GM13976 (cell line): ENCODE results near the gene ETV3L.

Experiments used
- DNase-seq: peaks from one replicate; pipeline ENCODE4 v3.0.0; 2012; ENCODE audit warnings: low spot score
- CTCF ChIP-seq: IDR thresholded peaks from 2 replicates; pipeline ENCODE4 v1.5.1; 2012; ENCODE audit warnings: borderline replicate concordance, mild to moderate bottlenecking; ENCODE audit not compliant: insufficient read depth; ENCODE audit errors: extremely low read depth, missing control alignments, control extremely low read depth
- in situ Hi-C: fragments of 300-500 bp; cut with MboI; formaldehyde crosslinking; loops from one replicate; pipeline ENCODE4 v1.12.0; 2022; ENCODE audit warnings: low sequenced_read_pairs, mixed read lengths, inconsistent platforms; ENCODE audit not compliant: unreplicated experiment

ETV3L gene

GRCh38 chr1:157114183-157115121 lies 14.8 kb upstream of the ETV3L start:
- DNase-seq = no peak
- in situ Hi-C loops = no loop called here
- TF ChIP-seq CTCF = no peak

- no peak for TF ChIP-seq CTCF
- no peak for DNase-seq
- in situ Hi-C loops = no loop called here
These were observed 14.0 kb upstream of the ETV3L start for GRCh38 chr1:157113631-157114030.

GRCh38 chr1:157113106-157113505 lies 13.5 kb upstream of the ETV3L start:
- TF ChIP-seq CTCF = no peak
- no peak for DNase-seq
- in situ Hi-C loops = no loop called here

- TF ChIP-seq CTCF = no peak
- in situ Hi-C loops = no loop called here
- no peak for DNase-seq
These were observed 12.7 kb upstream of the ETV3L start for GRCh38 chr1:157112186-157112867.

GRCh38 chr1:157111396-157112165 lies 12.0 kb upstream of the ETV3L start:
- TF ChIP-seq CTCF = no peak
- in situ Hi-C loops = no loop called here
- no peak for DNase-seq

GRCh38 chr1:157110686-157111085 lies 11.1 kb upstream of the ETV3L start:
- in situ Hi-C loops = no loop called here
- DNase-seq = no peak
- TF ChIP-seq CTCF = no peak
